Activated CD4-positive, alpha-beta T cell treated with anti-CD3 and anti-CD28 coated beads, Interleukin-2, amount 50 U/mL, for 1 hour (primary cell): Measurements from ENCODE around the gene SPACA7.
"Not testable (repeated sequence)": the region's sequence is repeated elsewhere in the genome, so short reads cannot be mapped to it uniquely, and the experiment has no call there.

Source experiments
- DNase-seq: peaks from one replicate; pipeline ENCODE4 v3.0.0-alpha.2; 2020

The SPACA7 gene

DNA sequence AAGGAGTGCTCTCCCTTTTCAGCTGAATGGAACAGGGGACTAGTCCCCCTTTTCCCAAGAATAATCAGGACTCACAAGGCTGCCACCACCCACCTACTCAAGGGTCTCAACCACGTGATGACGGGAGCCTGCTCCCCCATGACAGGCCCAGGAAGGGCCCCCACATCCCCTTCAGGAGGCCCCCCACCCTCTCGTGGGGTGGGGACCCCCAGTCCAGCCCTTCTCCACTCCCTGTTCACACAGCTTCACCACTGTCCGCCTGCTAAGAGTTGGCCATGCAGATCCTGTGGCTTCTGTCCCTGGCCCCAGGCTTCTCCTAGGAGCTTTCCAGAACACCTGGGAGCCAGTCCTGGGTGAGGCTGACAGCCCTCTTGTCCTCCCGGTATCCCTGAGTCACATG is 56.6 kb downstream of the SPACA7 start:
- DNase-seq, result not testable (repeated sequence)

DNA sequence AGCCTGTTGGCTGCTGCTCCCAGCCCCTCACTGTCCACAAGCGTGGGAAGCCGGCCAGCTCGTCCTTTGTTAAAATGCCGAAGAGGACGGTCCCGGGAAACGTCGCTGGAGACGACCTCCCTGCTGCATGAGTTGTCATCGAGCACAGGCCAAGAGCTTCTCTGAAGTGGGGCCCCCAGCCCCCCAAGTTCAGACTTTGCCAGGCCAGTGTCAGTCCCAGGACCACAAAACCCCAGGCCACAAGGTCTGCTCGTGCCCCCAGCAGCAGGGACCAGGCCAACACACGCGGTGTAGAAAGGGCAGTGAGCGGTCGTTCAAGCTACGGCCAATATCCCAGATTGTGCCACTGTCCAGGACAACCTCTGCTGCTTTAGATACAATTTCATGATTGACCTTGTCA is 57.4 kb downstream of the SPACA7 start:
- DNase-seq, result not testable (repeated sequence)

DNA sequence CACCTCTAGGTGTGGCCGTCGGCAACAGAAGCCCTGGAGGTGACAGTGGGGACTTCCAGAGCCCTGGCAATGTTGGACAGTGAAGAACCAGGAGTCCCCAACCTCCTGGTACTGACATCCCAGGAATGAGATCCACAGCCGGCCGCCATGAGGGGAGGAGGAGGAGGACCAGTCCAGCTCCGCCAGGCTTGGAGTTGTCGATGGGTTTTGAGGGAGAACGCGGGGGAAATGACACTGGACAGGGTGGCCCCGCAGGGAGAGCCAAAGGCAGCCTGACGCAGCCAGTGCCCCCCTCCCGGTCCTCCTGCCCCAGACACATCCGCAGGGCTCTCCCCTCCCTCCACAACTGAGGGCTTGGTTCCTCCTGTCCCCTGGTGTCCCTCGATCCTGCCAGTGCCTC is 57.9 kb downstream of the SPACA7 start:
- no peak for DNase-seq

DNA sequence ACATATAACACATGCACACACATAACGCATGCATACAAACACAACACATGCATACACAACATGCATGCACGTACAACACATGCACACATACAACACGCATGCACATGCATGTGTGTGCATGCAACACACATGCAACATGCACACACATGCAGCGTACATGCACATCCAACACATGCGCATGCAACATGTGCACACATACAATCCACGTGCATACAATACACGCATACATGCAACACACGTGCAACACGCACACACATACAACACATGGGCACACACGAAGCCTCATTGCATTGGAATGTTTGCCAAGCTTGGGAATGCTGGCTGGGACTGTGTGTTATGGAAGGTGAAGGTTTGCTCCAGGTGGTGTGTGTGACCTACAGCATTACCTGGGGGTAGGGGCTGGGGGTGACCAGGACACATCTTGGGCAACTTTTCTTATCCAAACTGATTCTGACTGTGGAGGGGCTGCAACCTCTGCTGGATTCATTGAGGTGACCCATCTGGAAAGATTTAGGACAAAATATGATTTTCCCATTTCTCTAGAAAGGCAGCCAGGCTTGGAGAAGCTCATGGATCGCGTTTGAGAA is 58.9 kb downstream of the SPACA7 start:
- no peak for DNase-seq

DNA sequence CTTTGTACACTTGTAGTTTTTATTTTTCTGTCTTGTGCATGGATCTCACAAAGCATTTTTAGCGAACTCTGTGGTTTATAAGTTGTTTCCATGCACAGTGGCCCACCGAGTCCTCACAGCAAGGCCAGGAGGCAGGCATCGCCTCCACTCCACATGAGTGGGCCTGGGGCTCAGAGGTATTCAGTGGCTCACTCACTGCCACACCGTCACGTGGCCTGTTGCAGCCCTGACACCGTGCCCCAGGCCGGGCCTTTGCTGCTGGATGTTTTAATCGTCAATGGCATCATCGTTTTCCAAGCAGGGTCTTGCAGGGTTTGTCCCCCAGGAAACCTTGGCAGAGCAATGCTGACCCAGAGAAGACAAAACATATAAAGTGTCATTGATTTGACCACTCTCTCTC is 59.8 kb downstream of the SPACA7 start:
- no peak for DNase-seq

DNA sequence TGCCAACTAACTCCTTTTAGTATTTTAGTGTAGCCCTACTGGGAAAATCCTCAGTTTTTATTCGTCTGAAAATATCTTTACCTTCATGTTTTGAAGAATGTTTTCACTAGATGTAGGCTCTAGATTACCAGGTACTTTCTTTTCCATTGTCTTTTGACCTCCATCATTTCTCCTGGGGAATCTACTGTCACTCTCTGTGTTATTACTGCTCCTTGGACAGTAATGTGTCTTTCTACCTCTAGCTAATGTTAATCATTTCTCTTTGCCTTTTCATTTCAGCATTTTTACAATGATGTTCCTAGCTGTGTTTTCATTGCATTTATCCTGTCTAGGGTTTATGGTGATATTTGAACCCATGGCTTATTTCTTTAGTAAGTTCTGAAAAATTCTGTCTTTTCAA is 61.9 kb downstream of the SPACA7 start:
- no peak for DNase-seq

DNA sequence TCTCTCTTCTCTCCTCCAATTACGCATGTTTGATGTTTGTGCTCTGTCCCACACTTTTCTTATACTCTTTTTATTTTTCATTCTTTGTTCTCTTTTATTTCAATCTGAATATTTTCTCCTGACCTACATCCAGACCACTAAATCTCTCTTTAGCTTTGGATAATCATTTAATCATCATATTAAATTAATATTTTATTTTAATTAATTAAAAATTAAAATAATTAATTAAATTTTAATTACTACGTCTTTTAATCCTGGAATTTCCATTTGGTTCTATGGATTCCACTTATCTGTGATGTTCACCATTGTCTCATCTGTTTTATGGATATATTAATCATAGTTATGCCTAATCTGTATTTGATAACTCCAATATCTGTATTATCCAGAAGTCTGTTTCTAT is 62.4 kb downstream of the SPACA7 start:
- DNase-seq, result no peak

DNA sequence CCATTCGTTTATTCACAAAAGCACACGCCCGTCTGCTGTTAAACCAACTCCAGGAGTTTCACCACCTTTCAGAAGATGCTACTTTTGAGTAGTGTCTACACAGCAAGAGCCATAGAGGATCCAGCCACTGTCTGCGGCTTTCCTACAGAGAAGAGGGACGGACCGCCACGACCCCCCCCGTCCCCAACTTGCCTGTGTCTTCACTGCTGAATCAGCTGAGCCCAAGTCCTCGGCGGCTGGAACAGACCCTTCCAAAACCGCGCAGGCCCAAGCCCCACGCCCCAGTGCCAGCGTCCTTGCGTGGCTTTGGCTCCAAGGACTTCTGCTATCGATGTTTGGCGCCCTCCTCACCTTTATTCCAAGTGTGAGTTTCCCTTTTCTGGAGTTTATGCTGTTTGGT is 65.1 kb downstream of the SPACA7 start:
- no peak for DNase-seq

DNA sequence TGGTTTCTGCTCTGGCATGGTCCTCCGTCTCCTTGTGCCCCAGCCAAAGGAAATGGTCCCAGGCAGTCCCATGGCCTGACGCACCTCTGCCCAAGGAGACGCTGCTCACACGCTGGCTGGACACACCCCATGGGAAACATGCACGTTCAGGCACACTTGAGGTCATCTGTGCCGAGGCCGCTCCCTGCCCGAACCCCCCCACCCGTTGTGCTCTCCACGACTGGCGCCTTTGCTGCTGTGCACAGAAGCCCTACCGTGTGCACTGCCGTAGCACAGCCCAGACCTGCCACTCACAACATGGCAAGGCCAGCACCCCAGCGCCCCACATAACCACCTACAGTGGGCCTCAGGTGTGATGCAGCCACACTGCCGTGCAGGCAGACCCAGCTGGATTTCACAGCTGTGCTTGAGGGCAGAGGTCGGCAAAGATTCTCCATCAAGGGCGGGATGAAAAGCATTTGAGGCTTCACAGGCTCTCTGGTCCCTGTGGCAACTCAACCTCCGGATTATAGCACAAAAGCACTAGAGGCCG is 65.7 kb downstream of the SPACA7 start:
- no peak for DNase-seq

DNA sequence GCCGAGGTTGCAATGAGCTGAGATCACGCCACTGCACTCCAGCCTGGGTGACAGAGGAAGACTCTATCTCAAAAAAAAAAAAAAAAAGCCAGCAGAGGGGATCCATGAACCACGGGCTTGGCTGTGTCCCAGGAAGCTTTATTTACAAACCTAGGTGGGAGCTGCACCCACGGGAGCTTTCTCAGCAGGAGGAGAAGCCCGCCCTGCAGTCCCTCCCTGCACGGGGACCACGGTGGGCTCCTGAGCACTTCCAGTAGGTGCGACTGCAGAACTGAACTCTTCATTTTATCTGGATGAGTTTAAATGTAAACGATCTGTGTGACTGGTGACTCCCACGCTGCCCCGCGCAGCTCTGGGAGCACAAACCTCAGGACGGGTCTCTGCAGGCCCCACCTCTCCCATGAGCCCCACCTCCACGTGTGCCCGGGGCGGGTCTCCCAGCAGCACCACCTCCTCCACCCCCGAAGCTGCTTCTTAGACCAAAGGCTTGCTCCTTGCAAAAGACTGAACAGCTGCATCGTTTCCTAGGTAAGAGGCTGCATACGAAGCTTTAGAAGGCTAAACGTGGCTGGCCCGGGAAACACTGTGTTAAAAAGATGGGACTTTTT is 66.4 kb downstream of the SPACA7 start:
- DNase-seq, result no peak

DNA sequence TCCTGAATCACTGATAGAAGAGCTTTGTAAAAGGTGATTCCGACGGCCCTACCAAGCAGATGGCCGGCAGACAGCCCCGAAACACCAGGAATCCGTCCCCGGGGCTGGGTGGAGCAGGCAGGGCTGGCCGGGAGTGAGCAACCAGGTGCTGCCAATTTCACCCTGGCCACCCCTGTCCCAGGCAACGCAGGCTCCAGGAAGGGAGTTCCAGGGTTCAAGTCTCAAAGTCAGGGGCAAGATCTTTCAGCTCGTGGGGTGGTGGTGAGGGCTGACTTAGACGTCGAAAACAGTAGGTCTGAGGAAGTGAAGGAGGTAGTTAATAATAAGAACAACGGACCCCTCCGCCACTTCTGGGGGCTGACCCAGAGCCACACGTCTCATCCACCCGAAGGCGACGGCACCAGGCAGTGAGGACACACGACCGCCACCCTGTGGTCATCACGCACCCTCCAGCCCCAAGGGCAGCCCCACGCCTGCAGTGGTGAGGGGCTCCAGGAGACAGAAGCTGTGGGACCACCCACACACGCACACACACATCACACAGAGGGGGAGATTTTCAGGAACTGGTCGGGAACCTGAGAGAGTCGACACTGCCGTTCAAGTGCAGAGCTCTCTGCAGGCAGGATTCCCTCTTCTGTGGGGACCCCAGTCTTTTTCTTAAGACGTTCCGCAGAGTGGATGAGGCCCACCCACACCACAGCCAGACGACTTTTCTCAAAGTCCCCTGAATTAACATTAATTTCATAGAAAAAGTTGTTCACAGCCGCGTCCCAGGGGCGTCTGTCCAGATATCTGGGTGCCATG is 67.2 kb downstream of the SPACA7 start:
- no peak for DNase-seq

DNA sequence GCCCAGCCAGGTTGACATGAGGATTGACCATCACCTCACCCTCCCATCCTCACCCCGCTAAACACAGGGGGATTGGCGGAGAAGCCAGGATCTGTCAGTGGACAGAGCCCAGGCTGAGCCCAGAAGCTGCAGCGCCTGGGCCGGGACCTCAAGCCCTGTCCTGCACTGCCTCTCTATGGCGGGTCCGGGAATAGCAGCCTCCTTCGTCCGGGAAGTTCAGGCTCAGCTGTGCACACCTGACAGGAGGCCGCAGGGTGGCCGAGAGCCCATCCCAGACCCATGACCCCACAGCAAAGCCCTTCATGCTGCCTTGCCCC is 67.8 kb downstream of the SPACA7 start:
- DNase-seq, result peak; percentile 28

DNA sequence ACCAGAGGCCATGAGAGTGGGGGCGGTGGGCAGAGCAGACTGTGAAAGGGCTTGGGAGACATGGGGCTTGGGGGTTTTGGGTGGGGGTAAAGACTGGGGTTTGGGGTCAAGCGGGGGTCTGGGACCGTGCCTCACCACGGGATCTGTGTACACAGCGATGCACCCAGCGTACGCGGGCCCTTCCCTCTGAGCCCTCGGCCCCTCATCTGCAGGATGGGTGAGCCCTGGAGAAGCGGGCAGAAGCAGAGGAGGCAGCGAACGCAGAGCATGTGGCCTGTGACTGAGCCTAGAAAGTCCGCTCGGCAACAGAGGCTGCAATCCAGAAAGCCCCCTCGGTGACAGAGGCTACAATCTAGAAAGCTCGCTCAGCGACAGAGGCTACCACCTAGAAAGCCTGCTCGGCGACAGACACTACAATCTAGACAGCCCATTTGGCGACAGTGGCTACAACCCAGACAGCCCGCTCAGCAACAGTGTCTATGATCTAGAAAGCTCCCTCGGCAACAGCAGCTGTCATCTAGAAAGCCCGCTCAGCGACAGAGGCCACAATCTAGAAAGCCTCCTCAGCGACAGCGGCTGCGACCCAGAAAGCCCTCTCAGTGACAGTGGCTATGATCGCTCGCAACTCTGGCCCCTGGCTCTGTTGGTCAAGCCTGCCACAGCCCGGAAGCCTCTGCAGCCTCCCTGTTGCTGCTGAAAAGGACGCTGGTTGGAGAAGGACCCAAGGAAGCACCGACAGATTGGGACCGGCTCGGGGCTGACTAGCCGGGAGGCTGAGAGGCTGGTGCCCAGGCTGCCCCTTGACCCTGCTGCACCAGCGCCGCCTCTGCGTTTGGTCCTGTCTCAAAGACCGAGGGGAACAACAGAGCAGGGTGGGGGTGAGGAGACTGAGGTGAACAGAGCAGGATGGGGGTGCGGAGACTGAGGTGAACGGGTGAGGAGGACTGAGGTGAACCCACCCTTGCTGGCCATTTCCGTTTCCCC is 68.6 kb downstream of the SPACA7 start:
- no peak for DNase-seq

DNA sequence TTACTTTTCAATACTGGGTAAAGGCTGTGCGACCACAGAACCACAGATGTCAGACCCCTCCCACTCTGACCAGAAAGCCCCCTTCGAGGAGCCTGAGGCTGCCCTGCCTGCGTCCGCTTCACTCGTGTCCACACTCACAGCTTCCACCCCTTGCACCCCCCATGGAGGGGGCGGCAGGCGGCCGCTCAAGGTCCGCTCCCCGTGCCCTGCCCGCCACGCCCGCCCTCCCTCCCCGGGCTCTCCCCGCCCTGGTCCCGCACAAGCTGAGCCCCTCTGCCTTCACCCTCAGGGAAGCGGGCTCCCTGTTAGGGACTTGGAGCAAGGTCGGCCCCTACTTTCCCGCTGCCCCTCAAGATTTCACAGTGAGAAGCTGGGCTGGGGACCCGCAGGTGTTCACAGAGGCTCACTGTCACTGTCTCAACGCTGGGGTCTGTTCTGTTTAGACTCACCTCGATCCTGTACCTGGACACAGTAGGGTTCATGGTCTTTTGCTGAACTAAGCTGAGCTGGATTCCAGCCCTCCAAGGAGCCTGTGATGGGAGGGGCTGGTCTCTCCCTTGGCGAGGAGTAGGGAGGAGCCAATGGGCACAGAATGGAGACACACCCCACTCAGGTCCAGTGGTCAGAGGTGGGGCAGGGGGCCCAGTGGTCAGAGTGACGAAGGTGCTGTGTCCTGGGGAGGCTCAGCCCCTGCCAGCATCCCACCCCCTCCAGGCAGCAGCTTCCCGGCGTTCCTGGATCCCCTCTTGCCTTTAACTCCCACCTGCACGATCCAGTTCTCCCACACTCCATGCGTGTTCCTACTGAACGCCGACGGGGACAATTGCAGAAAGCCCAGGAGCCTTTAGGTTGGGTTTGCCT is 69.5 kb downstream of the SPACA7 start:
- DNase-seq, result no peak

DNA sequence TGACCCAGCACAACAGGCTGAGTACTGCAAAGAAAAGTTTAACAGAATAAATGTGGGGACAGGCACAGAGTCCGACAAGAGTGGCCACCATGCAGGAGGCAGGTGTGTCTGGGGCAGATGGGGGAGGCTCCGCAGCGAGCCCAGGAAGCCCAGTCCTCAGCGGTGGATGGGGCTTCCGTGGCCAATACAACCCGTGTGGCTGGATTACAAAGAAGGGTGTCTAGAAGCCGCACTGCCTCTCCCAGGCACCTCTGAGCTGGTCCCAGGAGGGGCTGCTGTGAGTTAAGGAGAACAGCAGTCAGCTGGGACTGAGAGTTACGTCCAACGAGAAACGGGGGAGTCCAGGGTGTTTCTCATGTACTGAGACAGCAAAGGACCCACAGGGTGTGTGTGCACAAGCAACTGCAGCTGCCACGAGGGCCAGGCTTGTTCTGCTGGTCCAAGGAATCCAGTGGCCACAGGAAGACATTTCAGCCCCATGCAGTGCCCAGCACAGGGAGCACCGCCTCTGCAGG is 70.2 kb downstream of the SPACA7 start:
- DNase-seq, result no peak

DNA sequence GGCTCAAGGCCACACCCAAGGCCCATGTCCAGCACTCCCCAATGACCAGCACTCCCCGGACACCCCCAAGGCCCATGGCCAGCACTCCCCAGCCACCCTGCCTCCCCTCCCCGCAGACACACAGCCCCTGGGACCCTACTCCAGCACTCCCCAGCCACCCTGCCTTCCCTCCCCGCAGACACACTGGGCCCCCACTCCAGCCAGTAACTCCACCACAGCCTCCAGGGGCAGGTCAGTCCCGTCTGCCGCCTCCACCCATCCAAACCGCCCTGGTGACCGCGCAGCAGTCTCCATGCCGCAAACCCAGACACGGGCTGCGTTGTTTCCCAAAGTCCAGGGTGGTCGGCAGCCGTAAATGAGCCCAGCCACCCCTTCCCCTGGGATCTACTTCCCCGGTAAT is 70.7 kb downstream of the SPACA7 start:
- DNase-seq, result no peak

DNA sequence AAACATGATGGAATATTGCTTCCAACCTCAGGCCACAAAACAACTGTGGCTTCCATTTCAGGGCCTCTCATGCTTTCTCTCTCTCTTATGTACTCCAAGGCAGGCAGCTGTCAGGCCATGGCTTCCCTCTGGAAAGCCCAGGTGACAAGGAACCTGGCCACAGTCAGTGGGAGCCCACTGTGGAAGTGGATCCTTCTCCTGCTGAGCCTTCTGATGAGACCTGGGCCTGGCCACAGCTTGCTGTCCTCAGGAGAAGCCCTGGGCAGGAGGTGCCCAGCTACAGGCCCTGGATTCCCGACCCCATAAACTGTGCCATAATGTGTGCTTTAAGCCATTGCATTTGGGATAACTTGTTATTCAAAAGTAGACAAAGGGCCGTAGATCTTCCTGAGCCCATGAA is 71.2 kb downstream of the SPACA7 start:
- DNase-seq, result no peak

DNA sequence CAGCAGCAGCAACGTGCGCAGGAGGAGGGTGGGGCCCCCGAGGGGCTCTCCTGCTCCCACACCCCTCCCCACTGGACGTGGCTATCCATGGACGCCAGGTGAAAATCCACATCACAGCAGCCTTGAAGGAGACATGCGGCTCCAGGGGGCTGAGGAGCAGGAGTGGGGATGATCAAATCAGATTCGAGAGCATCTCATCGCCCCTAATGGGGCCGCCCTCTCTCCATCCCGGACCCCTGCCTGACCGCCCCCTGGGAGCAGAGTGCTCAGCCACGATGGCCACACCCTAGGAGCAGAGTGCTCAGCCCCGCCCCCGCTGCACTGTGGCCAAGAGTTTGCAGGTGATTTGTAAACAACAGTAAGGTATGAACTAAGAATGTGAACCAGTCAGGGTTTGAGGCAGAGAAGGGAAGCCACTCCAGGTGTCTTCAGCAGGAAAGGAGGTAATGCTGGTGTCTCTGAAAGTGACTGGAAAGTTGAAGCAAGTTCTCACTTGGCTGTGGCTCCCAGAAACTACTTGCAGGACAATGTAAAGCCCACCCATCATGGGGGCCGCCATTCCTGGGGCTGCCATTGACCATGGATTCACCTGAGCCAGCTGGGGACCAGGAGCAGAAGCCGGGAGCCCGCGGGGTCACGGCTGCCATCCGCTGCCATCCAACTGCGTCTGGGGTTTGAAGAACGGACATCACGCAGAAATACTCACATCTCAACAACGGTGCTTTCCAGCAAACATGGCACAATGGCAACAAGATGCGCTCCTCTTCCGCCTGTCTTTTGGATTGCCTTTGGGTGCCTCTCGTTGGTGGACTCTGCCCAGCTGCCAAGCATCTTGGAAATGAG is 71.8 kb downstream of the SPACA7 start:
- DNase-seq, result no peak

DNA sequence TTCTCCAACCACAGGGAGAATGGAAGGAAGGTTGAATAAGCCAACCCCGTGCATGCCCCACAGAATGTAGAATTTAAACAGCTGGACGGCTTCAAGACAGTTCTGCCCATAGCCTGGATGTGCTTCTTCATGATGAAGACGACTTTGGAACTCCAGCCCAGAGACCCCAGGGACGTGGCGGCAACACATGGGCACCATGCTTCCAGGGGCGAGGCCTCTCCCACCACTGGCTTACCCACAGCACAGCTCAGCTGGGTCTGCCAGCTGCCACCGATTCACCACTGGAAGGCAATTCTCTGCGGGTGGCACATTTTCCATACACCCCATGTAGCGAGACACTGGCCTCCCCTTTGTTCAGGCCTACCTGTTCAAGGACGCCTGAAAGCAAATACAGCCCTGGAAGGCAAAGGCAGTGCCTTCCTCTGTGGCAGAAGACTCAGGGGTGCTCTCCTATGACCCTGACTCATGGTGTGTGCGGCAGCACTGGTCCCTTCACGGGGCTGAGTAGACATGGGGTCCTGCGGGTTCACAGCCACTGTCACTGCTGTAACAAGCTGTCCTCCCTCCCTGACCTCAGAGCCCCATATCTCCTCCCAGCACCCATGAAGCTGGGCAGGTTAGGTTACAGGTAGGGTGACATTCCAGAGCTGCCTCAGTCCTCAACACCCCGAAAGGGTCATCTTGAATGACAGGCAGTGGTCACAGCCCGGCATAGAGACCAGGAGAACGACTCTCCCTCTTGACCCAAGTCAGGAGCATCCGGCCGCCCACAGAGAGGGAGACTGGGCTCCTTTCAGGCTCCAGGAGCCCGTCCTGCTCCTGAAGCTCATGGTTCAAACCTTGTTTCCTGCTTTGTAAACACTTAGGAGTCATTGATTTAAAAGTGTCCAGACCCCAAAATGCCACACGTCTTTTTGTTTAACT is 72.7 kb downstream of the SPACA7 start:
- no peak for DNase-seq

DNA sequence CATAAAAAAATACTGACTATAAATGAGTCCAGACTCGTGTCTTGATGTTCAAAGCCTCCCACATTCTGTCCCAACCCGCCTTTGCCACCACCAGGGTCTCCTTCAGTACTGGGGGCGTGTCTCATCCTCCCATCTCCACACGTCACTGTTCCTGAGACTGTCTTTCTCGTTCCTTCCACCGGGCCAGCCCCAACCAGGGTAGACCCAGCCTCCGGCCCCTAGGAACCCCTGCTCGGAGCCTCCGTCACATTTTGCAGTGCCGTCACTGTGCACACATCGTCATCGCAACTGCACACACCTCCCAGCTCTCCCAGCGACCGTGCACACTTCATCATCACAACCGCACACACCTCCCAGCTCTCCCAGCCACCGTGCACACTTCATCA is 73.4 kb downstream of the SPACA7 start:
- no peak for DNase-seq
